Stimulated activated CD4-positive, alpha-beta T cell treated with anti-CD3 and anti-CD28 coated beads, TNF-alpha, amount 100 ng/mL, for 24 hours (primary cell): ENCODE measurements around the gene ZNF532.
"Not testable (repeated sequence)": the region's sequence is repeated elsewhere in the genome, so short reads cannot be mapped to it uniquely, and the experiment has no call there.

Experiments
- DNase-seq, 3 experiments: peaks; one replicate each; pipeline ENCODE4 v3.0.0-alpha.2; 2020; ENCODE audit warnings: low read depth in 3 of 3

ZNF532 gene

DNA sequence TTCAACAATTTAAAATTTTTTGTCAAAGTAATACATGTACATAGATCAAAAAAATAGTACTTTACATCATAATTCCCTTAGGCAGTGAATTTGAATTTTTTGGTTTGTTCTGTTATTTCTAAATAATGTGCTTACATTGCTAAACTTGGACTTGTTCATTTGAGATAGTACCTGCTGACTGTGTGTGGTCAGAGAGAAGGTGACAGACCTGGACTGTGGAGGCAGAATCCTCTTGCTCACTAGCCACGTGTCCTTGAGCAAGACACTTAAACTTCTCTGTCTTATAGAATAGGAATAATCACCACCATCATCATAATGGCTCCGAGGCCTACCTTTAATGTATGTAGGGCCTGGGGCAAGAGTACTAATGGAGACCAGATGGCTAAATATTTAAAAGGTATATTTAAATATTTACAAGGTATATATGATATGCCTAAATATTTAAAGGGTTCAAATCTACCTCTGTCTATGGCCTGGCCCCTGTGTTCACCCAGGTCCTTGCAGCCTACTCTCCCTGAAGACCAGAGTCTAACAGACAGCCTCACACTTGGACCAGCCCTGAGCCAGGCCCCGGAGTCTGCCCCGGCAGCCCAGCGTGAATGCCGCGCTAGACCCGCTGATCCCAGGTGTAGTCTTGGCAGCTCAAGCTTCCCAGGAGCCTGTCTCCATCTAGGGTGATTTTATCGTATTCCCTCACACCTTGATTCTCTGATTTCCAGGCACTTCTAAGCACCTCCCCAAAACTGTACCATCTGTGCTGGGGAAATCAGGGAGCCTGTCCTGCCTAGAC is 33.5 kb downstream of the ZNF532 start:
- DNase-seq: no peak

DNA sequence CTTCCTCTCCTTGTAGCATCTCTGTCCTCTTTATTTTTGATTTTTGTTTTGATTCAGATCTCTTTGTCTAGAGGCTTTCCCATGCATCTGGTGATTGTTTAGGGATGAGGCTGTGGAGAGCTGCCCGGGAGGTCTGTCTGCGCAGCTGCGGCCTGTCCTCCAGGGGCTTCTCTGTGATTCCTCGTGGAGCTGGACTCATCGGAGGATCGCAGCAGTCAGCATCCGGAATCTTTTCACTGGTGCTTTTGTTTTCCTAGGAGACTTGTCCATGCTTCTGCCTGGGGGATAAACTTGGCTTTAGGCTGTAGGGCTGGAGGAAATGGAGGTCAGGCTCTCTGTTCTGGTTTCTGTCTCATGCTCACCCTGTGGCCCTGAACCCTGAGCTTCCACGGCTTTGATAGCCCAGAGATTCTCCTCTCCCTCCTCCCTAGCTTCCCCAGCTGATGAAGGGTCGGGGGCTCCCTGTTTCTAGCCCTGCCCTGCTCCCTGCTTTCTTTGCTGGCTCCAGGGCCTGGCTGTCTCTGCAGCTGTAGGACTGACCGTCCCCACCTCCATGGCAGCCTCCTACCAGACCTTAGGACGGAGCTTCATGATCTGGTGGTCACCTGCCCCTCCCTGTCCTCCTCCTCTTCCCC is 35.5 kb downstream of the ZNF532 start:
- DNase-seq: no peak

DNA sequence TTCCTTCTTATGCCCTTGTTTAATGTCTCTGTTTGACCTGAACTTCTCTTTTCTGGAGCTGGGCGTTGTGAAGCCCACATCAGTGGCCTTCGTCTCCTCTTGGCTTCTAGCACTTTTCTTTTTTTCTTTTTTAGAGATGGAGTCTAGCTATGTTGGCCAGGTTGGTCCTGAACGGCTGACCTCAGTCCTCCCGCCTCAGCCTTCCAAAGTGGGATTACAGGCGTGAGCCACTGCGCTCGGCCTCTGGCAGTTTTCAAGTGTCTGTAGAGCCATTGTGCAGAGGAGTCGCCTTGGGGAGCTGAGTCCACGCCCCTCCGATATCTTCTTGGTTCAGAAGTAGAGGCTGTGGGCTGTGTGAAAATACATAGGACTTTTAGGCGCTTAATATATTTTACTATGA is 36.5 kb downstream of the ZNF532 start:
- no peak for DNase-seq

DNA sequence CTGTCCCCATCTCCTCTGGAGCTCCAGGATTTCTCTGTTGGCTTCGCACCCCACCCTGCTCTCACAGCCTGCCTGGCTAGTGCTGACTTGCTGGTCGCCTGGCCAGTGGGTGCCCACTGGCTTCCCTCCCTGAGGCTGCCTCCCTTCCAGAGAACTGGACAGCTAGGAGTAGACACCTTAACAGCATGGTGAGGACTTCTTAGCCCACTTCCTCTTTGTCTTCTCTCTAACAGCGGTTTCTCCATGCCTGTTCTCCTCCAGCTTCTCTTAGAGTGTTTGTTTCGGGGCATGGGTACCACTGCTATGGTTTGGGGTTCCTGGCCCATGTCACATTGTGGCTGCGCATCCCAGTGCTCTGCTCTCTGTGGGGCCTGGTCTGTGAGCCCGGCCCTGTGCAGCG is 37.1 kb downstream of the ZNF532 start:
- no peak for DNase-seq

DNA sequence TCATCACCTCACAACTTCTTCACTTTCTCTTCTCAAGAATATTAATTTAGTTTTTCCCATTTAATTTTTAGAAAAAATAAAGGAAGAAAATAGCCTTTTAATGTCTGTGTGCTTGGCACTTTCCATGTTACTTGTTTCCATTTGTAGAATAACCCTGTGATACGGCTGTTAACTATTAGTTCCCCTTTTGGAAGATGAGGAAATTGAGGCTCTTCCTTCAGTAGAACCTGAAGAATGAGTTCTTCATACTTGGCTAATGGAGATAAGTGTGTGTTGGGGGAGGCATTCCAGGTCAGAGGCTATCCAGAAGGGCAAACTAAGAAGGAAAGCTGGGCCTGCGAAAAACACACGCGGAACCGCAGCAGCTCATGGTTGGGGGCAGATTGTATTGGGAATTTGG is 38.3 kb downstream of the ZNF532 start:
- no peak for DNase-seq

DNA sequence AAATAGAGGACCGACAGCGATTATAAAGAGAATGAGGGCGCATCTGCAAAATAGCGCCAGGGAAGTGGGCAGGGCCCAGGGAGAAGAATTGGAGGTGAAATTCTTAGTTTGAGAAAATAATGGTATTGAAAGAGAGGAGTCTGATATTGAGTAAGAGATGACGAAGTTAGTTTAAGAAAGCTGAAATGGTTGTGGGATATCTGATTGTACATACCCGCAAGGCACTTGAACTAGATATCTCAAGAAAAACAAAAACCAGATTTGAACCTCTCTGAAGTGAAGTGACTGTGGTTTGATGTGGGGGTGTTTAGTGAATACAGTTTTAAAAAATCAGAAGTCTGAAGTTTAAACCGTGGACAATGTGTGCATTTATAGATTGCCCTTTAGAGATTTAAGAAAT is 38.9 kb downstream of the ZNF532 start:
- DNase-seq: no peak

DNA sequence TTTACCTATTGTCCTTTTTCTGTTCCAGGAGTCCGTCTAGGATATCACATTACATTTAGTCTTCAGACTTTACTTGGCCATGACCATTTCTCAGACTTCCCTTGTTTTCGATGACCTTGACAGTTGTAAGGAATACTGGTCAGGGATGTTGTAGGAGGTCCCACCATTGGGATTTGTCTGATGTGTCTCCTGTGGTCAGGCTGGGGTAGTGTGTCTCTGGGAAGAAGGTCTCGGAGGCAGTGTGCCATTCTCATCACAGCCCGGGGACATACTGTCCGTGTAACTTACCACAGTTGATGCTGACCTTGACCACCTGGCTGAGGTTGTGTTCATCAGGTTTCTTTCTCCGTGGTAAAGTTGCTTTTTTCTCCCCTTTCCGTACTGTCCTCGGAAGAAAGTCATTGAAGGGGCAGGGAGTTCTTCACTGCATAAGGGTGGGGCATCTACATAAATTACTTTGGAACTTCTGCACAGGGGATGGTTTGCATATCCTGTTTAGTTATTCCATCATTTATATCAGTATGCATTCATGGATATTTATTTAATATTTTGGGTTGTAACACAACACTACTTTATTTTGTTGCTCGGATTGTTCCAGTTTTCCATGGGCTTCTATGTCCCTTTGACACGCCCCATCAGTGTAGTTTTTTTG is 41.2 kb downstream of the ZNF532 start:
- no peak for DNase-seq

DNA sequence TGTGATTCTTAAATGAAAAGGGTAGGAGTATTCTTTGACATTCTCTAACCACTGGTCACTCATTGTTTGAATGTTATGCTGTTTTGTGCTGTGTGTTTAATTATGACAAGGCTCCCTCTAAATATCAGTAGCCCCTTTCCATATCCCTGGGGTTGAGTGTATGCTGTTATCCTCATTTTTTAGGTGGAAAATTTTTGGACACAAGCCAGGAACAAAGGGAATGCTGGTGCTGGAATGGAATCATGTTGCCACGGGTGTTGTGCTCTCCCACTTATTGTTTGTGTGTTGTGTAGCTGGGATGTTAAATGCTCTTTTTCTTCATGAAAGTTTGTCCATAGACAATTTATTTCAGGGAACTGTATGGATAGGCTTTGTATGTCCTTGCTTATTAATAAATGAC is 43.3 kb downstream of the ZNF532 start:
- DNase-seq: no peak

DNA sequence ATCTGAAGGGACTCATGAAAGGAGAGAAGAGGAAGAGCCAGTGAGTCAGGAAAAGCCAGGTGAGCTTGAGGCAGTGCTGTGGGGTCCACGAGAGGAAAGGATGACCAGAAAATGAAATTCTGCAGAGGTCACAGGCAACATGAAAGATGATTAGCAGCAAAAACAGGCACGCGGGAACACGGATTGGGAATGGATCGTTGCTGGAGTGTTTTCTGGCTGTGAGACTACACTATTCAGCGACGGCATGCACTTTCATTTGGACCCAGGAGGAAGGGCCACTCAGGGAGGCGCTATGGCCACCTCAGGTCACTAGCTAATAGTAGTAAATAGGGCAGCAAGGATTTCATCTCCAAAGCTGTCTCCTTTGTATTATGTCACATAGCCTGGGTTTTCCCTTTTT is 44.8 kb downstream of the ZNF532 start:
- DNase-seq: no peak

DNA sequence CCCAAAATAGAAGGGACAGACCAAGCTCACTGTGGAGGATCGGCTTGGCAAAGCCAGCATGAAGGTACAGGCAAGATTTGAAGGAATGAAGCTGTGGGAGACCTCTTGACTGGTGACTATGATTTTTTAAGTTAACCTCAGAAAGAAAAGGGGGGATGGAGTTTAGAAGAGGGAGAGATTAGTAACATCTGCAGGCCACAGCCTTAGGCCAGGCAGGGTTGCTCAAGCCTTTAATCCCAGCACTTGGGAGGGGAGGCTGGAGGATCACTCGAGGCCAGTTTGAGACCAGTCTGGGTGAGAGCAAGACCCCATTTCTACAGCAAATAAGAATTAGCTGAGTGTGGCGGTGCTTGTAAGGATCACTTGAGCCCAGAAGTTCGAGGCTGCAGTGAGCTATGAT is 46.6 kb downstream of the ZNF532 start:
- no peak for DNase-seq

DNA sequence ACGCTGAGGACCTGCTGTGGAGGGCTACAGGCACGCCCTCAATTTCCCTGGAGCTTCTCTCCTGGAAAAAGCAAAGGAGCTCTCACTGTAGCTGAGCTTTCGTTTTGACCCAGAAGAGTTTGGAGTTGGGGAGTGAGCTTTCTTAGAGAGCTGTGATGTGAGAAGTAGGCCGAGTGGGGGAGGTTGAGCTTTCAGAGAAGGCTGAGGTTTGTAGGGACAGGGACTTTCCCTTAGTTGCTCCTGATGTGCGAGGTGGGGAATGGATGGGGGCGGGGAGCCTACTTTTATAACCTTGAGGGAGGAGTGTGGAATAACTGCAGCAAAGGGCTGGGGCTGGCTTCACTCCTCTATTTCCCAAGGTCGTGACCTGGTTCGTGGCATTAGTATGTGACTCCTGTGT is 47.1 kb downstream of the ZNF532 start:
- no peak for DNase-seq

DNA sequence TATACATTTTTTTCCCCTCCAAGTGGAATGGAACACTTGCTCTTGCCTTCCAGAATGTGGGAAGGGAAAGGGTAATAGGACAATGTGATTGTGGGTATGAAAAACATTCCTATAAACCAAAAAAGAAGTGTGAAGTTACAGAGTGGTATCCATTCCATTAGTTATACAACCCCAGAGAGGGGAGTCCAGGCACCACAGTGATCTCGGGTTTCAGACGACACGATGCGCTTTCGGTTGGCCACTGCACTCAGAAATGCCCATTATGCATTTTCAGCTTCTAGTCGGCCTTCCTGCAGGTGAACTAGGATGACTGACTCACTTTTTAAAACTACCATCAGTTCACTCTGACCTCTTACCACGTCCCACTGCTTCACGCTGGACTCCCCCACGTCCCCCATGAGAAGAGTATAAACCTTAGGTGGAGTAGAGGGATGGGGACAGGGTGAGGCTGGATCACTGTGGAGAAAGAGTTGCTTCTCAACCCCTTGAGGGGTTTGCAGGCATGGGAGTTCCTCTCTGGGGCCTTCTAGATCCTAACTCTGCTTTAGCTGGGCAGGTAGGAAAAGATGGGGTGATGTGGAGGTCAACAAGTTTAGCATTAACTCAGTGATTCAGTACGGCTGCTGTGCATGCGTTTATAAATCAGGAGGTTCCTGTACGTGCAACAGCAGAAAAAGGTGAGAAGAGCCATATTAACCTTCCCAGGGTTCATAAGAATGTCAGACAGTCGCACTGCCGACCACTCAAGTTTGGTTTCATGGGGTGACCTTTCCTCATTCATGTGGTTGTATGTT is 50.5 kb downstream of the ZNF532 start:
- DNase-seq: no peak

DNA sequence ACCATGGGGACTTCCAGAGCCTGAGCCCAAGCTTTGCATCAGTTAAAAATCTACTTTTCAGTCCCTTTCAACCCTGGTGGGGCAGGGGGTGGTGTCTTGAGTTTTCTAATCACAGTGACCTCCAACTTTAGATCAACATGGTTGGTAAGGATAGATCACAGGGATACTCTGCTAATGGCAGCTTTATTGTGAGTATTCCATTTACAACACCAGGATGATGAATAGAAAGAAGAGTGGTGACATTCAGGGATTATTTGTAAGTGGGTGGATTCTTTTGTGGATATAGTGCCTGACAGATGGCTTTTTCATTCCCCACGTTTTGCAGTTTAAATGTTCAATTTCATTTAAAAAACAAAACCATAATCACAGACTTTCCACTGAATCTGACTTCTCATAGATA is 51.3 kb downstream of the ZNF532 start:
- DNase-seq: no peak

DNA sequence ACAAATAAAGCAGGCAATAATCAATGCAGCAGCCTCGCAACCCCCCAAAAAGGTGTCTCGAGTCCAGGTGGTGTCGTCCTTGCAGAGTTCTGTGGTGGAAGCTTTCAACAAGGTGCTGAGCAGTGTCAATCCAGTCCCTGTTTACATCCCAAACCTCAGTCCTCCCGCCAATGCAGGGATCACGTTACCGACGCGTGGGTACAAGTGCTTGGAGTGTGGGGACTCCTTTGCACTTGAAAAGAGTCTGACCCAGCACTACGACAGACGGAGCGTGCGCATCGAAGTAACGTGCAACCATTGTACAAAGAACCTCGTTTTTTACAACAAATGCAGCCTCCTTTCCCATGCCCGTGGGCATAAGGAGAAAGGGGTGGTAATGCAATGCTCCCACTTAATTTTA is 55.3 kb downstream of the ZNF532 start:
- not testable (repeated sequence) for DNase-seq

DNA sequence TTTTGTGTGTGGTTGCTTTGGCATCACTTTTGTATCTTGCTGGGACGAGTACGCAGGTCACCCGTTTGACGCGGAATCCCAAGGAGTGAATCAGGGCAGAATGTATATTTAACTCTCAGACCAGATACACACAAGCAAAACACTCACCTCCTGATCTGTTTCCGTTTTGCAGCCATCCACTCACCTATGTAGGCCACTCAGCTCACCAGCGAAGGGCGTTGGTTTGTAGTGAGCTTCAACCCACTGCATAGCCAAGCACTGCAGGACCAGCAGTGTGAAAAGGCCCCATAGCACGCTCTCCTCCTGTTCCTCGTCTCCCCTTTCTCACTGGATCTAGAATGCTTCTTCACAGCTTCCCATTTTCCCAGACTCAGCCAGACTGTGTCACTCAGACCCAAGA is 58.3 kb downstream of the ZNF532 start:
- no peak for DNase-seq

DNA sequence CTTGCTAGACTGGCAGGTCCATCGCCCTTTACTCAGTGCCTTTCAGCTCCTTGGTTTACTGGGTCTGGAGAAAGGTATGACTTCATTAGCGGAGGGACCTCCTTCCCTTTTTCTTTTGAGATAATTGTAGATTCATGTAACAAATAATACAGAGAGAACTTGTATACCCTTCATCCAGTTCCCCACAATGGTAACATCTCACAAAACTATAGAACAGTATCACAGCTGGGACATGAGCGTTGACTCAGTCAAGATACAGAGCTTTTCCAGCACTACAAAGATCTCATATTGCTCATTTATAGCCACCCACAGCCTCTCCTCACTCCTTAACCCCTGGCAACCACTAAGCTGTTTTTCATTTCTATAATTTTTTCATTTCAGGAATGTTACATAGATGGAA is 59.8 kb downstream of the ZNF532 start:
- DNase-seq: no peak

DNA sequence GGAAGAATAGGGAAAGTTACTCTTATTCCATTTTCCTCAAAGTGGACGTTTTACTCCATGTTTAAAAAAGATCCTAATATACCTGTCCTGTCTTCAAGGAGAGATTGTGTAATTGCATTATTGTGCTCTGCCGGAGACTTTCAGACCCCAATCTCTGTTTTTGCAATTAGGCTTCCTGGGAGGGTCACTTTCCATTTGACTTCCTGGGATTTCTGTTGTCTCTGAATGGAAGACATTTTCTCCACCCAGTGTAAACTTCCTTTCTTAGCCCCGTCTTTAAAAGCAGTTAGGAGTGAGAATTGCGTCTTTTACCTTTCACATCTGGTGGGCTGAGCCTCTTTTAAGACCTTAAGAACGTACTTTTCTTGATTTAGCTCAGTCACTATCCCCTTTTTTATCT is 63.0 kb downstream of the ZNF532 start:
- no peak for DNase-seq

DNA sequence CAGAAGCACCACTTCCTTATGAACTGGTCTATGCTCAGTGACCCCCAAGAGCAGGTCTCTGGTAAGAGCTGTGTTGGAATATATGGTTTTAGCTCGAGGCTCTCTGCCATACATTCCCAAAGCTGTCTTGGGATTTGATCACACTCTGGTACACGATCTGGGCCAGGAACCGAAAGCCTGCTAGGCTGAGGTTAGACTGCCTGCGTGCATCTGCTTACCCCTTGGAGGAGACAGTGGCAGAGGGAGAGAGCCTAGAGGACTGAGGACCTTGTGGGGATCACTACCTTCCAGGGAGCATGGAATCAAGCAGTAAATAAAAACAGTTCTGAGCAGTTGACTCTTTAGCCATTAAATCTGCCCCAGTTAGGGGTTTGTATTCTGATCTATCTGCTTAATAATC is 63.7 kb downstream of the ZNF532 start:
- no peak for DNase-seq

DNA sequence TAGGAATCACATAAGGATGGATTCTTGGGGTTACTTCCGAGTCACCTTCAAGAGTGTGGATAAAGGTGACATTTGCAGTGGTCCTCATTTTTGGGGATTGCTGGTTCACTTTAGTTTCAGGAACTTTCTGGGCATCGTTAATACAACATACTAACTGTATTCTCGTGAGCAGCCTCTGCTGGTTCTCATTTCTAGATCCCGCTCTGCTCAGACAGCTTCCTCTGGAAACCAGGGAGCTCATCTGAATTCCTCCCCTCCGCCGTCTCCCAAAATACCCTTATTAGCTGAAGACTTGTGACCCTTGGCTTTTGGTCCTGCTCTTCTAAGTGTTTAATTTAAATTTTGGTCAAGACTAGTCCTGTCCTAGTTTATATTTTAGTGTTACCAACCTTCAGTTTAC is 64.5 kb downstream of the ZNF532 start:
- DNase-seq: no peak

DNA sequence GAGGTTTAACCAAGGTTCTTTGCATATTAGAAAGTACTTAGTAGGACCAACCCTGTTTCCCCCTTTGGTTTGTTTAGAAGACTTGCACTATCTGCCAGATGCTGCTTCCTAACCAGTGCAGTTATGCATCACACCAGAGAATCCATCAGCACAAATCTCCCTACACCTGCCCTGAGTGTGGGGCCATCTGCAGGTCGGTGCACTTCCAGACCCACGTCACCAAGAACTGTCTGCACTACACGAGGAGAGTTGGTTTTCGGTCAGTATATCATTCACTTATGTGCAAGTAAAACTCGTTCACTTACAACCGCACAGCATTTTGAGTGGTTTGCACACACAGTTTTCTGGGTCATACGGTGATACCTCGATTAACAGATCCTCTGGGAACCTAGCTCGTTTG is 69.7 kb downstream of the ZNF532 start:
- no peak for DNase-seq

DNA sequence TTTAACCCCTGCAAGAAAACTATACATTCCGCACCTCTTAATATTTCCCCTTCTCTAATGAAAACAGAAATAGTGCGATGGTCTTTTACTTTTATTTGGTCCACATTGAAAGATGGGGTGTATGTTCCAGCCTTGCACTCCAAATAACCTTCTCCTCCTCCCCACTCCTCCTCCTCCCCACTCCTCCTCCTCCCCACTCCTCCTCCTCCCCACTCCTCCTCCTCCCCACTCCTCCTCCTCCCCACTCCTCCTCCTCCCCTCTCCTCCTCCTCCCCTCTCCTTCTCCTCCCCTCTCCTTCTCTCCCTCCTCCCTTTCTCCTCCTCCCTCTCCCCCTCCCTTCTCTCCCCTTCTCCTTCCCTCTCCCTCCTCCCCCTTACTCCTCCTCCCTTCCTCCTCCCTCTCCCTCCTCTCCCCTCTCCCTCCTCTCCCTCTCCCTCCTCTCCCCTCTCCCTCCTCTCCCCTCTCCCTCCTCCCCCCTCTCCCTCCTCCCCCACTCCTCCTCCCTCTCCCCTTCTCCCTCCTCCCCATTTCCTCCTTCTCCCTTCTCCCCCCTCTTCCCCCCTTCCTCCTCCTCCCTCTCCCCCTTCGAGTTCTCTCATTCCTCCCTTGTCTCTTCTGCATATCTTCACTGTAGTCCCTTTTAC is 70.4 kb downstream of the ZNF532 start:
- no peak for DNase-seq
